Lung microvascular endothelial cell (primary cell): Measurements from ENCODE around the gene PPP2R5D. TPM values are rescaled to one million over a fixed set of nuclear protein-coding genes. Genes with fewer than 3 reads are reported as not detected.

Experiments
- DNase-seq, 2 donors: peaks; one replicate each; pipeline versions ENCODE4 v3.0.0 to v3.0.0-alpha.2; 2010; ENCODE audit warnings: low read depth in 2 of 2
- total RNA-seq: library from RNA; depleted of rRNA; stranded (reverse); fragments of >200 nt; gene quantifications from 2 replicates; pipeline ENCODE4 v1.2.1, GENCODE V29; 2014

PPP2R5D gene
- total RNA-seq, 1 donor from 2014 or later, result 19.2 TPM

DNA sequence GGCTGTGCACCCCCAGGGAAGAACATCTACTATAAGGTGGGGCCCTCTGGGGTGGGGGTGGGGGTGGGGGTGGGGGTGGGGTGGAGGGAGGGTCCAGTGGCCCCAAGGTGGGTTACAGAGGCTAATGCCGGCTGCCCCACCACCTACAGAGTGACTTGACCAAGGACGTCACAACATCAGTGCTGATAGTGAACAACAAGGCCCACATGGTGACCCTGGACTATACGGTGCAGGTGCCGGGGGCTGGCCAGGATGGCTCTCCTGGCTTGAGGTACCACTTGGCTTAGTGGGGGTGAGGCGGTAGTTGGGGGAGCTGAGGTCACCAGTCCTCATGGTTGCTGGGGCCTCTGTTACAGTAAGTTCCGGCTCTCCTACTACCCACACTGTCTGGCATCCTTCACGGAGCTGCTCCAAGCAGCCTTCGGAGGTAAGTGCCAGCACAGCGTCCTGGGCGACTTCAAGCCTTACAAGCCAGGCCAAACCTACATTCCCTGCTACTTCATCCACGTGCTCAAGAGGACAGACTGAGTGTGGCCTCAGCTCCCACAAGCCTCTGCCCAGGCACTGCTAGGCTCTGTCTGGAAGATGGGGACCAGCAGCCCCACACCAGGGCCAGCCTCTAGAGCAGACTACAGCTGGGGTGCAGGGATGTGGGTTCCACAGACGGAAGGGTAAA lies 21.1 kb upstream of the PPP2R5D start:
- DNase-seq, result no peak

DNA sequence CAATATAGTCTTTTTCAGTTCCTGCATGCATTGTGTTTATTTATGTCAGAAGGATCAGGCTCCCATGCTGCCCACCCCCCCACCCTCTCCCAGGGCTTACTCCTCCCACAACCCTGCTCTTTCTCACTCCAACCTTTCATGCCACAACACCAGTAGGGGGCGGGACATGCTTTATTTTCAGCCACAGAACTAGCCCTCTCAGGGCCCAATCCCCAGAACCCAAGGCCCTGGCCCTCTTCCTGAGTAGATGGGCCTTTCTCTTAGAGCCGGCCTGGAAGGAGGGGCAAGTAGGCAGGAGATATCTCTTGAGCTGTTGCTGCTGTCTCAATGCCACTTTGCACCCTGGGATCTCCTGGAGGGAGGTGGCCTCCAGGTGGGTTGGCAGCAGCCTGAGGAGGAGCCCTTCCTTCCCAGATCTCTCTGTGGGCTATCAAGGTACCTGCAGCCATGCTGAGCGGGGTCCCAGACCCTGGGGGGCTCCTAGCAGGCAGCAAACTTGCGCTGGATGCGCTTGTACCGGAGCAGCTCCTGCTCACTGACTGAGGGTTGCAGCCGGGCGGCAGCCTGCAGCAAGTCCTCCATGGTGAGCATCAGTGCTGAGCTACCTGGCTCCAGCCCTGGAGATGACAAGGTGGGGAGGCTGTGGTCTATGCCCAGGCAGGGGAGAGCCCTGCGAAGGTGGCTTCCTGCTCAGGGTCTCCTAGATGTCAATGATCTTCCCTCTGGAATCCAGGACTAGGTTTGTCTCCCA lies 20.3 kb upstream of the PPP2R5D start:
- DNase-seq, result peak; percentile 66 to 71

DNA sequence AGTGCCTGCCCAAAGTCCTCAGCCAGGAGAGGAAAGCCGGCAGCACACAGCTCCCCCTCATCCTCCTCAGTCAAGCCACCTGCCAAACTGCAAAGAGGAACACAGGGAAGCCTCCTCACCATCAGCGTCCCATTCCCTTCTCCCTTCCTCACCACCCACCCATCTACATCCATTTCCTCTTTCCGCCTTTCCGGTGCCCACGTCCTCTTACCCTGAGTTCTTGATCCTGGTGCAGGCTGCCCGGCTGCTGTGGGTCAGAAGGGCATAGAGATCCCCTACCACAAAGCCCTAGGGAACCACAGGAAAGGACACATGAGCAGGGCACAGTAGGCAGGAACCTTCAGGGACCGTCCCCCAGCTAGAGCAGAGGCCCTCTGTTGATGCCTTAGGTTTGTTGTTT lies 17.8 kb upstream of the PPP2R5D start:
- no peak for DNase-seq

DNA sequence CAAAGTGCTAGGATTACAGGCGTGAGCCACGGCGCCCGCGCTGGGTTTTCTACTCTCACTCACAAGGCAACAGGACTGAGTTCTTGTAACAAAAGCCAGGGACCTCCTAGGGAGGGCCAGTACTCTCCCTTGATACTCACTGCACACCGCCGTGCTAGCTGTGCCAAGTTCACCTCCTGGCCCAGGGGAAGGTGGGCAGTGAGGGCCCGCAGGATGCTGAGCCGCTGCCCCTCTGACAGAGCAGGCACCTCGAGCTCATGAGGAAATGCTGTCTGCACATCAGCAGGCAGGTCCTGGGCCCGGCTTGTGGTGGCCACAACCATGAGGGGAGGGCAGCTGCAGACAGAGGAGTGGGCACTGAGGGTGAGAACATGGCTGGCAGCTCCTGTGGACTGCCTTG lies 17.1 kb upstream of the PPP2R5D start:
- DNase-seq, result no peak

DNA sequence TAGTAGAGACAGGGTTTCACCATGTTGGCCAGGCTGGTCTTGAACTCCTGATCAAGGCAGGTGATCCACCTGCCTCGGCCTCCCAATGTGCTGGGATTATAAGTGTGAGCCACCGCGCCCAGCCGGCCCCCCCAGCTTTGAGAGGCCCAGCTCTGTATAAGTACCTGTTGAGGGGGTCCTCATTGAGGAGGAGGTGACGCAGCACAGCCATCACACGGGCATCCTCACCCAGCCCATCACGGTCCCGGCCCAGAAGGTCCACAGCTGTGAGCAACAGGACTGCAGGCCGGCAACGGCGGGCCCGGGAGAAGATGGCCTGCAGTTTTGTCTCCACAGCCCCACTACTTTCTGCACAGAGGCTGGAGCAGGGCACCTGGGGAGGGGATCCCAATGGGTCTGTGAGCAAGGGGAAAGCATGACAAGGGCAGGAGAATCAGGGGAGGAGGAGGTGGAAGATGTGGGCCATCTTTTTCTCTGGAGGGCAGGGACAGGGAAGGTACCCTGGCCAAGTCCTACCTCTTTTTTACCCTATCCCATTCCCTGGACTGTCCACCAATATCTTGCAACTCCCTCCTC lies 16.2 kb upstream of the PPP2R5D start:
- no peak for DNase-seq

DNA sequence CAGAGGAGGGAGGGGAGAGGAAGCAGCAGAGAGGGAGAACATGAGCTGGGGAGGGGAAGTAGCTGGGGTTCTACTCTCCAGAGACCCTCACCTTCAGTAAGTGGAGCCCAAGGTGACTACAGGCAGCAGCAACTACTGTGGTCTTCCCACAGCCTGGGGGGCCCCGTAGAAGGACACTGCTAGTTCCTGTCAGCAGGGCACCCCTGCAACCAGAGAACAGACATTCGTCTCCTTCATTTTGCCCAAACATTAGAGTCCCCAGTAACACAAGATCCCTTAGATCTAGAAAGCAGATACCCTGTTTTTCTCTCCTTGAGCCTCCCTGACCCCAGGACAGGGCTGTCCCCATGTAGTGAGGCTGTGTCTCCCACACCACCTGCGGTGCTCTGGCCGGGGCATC lies 15.6 kb upstream of the PPP2R5D start:
- DNase-seq, result no peak

DNA sequence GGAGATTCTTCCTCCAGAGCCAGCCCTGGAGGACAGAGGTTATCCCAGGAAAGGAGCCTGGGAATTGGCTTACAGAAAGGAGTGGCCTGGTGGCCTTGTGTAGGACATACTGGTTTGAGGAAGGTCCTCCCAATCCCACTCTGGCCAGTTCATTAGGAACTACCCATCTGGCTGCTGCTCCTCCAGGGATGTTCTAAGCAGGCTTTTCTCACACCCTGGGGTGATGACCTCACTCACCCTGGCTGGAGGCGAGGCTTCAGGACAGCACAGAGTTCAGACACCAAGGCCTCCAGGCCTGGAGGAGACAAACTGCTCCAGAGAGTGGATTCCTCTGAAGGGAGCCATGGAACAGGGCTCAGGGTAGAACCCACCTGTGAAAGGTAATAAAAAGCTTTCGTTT lies 14.9 kb upstream of the PPP2R5D start:
- no peak for DNase-seq

DNA sequence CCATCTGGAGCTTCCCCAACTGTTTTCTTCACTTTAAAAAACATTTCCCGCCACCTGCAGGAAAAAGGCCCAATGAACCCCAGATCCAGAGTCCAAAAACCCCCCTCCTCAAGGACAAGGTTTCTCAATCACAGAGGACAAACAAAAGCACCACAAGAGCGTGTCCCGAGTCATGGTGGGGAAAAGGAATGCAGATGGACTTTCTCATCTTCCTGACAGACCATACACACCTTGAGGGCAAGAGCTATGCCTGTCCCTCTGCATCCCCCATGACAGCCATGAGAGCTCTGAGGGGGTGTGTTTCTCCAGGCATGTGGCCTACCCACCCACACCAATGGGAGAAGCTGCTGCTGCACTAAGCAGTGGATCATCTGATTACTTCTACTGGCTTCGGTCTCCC lies 14.4 kb upstream of the PPP2R5D start:
- no peak for DNase-seq

DNA sequence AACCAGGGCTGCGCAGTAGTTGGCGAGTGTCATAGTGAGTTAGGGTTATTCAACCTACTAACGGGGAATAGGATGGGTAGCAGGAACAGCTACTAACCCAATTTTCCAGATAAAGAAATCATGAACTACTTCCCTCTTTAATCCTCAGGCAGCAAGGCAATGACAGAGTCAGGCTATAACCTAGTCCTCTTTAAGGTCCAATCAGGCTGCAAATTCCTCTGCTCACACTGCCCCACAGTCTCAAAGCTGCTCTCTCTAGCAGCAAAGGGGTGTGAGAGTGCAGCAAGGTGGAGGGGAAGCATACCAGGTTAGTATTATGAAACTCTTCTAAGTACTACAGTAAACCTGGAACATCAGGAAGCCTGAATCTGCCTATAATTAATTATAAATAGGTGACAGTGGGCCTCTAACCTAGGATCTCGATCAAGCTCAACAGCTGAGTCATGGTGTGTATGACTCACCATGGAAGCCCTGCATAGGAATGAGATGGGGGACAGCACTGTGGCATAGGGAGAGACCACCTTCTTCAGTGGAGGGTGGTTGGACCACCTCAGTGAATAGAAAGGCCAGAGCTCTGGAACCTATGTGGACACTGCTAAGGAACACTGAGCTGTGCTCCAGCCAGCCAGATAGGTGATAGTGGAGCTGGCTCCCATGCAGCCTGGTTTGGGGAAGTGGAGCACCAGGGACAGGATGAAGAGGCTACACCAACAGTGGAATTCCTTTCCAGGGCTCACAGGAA lies 13.3 kb upstream of the PPP2R5D start:
- DNase-seq, result peak; percentile 41 to 60

DNA sequence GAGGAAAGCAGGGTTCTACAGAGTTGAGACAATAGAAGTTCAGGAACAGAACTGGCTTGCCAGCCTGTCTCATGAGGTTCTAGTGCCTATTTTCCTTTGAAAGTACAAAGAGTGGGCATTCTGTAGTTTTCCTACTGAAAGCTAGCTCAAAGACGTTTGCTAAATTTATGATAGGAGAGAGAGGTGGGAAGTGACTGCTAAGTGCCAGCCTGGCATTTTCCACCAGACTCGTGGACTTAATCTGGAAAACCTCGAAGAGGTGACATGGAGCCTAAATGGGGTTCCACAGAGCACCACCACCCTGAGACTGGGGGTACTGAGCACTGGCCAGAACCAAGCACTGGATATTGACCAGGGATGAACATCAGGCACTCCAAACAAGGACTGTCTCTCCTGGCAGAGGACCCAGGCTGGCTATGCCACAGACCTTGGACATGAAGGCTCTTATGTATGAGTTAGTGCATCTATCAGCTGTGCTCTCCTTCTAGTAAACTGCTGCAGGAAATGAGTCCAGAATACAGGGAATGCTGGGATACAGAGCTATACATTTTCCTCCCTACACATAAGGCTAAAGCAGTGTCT lies 12.5 kb upstream of the PPP2R5D start:
- DNase-seq, result no peak

DNA sequence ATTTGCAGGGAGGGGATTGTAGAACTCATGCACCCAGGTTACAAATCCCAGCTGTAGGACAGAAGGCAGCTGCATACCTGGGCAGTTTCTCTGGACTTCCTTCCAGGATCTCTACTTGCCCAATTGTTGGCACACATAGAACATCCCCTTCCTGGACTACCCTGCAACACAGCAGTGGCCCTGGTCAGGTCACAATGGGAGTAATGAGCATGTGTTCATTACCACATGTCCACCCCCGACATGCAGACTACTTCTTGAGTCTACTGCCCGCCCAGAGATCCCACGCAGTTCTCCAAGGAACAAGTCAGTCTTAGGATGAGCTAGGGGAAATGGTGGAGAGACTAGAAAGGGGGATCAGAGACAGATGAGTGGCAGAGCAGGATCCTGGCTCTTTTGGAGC lies 10.4 kb upstream of the PPP2R5D start:
- DNase-seq, result no peak

DNA sequence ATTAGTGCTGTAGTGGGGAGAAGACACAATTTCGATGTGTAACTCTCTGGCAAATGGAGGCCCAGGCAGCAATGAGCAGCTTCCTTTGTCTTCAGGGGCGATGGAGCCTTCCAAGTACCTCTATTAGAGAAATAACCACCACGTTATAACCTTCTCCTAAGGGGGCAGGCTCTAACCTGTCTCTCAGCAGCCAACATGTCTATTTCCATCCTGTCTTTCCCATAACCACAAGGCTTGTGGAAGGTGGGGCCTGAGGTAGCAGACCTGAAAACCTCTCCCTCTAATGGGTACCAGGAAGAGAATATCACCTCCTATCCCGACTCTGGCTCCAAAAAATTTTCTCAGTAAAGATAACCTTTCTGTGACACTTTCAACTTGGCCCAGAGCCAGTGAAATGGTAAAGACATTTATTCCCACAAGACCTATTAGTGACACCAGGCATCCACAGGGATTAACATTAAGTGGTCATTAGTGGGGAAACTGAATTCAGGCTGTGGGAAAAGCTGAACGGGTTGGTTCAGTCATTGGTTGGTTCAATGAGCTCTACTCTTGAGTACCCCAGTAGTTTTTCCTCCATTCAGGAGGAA lies 9.4 kb upstream of the PPP2R5D start:
- no peak for DNase-seq

DNA sequence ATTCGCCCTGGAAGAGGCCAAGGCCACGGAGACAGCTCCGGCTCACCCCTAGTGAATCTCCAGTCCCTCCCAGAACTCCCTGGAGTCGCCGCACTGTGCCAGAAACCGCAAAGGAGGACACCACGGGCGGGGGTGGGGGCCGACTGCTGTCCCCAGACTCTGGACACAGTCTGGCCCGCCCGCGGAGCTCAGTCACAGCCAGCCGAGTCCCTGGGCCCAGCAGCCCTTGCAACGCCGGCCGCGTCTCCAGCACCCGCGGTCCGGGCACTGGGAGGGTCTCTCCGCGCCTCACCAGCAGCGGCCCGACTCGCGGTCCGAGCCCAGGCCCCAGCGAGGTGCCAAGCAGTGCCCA lies 5.9 kb upstream of the PPP2R5D start:
- DNase-seq, result peak in 1 of 2 donors; percentile 28

DNA sequence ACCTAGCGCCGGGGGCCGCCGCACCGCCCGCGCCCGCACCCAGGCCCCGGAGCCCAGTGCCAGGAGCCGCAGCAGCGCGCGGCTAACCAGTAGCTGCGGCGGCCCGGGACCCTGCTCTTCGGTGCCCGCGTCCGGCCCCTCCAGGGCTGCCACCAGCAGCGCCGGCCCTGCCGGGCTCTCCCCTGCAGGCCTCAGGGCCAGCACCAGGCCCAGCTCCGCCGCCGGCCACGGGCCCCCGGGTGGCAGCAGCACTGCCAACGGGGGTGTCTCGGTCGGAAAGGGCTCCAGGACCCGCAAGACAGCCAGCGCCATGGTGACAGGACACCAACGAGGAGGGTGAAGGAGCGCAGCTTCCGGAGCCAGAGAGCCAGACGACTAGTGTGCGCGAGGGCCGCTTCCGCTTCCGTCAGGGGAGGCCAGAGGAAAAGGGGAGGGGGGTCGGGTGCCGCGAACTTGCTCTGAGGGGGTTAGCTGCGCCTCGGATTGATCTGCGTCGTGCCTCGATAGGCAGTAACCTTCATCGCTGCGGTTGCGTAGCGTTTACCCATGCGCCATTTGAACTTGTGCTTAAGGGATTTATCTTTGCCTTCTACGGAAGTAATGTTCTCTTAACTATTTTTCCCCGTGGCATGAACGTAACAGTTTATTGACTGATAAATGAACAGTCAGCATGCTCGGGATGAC lies 5.4 kb upstream of the PPP2R5D start, which contains the start of gene PEX6:
Gene PEX6, minus strand, starts transcription at position 343 of the 684 bp plus-strand sequence. Its CDS starts 31 bp downstream, at position 312.
- DNase-seq, result peak; percentile 75 to 80

DNA sequence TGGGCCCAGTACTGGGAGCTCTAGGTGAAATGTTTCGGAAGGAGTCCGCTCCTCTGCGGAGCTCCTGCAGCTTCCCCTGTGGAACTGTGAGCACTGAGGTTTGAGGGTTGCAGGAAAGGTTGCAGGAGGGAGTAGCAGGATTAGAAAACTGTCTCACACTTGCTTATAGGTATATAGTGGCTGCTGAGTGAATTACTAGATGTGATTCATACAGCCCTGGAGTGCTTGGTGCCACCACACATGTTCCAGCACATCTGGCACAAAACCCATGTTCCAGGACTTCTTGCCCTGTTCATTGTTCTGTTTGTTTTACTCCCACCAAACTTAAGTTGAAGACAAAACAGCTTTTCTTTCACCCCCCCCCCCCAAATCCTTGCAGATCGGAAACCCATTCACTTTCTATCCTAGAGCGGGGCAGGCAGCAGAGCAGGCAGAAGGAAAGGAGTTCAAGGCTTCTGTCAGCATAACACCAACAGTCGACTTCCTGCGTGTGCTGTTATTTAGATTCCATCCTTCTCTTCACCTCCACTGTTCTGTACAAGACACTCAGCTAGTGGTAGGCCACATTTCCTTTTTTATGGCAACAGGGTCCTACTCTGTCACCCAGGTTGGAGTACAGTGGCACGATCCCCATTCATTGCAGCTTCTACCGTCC lies 4.7 kb upstream of the PPP2R5D start:
- DNase-seq, result peak; percentile 44 to 56

DNA sequence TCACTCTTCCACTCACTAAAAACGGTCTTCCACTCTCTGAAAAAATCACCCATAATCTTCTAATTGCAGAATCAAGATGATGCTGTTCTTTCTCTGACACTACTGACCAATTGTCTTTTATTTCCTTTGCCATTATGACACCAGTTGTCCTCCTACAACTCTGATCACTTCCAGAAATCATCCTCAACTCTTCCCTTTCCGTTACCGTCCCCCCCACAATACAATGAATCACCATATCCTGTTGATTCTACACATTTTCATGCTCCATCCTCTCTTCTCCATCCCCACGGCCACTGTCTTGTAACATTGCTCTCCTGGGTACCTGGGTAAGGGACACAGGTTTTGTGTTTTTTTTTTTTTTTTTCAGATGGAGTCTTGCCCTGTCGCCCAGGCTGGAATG lies 2.5 kb upstream of the PPP2R5D start:
- DNase-seq, result peak; percentile 29 to 52

DNA sequence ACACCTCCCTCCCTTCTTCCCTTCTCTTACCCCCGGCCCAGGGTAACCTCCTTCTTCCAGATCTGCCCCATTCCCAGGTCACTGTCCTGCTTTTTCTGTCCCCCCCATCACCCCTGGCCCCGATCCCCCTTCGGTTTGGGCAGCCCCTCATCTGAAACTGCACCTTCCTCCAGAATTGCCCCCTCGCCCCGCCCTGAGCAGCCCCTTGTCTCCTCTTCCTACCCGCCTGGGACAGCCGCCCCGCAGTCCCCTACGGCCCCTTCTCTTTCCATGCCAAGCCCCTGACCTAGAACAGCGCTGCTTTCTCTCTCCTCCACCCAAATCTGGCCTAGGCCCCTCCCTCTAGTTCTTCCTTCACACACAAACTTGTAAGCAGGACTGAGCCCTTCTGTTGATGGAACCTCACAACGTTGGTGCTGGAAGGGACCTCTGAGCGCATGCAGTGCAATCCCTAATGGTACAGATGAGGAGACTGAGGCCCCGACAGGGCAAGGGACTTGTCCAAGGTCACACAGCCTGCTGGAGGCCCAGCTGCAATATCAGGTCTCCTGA lies 630 bp downstream of the PPP2R5D start:
- DNase-seq, result peak; percentile 9 to 16

DNA sequence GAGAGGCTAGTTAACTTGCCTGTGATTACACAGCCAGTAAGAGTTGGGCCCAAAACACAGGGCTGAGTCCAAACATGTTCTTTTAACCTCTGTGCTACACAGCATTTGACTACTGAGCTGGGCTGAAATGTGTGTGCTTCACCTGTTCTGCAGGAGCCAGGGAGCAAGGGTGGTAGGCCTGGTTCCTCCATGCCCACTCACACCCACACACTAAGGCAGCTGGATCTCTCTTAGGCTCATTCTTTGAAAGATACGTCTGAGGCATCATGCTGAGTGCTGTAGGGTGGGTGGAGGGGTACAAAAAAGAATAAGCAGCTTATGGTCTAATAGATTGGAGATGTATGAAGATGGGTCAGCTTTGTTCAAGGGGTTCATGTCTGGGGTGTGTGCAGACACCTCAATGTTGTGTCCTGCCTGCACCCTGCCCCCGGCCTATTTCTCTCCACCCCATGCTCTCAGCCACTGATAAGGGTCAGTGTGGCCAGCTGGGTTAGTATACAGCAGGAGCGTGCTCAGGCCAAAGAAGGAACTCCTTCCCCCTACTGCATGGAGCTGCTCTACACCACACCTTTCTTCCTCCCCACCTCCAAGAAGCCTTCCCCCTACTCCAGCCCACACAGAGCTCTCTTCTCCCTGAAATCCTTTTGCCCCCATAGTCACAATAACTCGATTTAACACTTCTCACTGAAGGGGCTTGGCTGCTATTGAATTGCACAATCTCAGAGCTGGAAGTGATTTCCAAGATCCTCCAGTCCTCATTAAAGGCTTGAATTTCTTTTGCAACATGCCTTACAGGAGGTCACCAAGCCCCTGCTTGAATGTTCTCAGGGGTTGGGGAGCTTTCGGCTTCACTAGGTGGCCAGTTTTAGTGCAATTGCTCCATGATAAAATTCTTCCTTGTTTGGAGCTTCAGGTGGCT lies 3.4 kb downstream of the PPP2R5D start:
- no peak for DNase-seq

DNA sequence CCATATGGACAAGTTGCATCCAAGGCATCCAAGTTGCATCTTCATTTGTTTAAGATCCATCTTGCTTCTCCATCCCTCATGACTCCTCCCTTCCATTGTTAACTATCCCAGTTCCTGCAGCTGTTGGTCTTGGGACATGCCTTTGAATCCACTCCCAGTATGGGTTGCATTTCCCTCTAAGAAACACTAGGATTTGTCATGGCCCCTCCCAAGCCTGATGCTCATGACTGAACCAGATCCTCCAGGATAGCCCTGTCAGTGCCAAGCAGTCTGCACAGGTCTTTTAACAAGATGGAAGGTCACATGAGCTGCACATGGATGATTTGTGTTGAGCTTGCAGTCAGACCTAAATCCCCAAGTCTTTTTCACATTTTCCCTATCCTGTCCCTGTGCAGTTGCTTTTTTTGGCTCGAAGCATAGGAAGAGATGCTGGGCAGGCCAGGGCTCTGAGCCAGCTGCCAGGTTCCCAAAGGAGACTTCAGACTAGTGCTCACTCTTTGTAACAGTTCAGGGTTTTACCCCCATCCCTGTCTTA lies 4.2 kb downstream of the PPP2R5D start:
- peak; percentile 40 to 57 for DNase-seq
